H9 (cell line): Measurements from ENCODE around the gene IGSF5. TPM values are rescaled to one million over a fixed set of nuclear protein-coding genes. Genes with fewer than 3 reads are reported as not detected.

Experiments
- DNase-seq: peaks from one replicate; pipeline ENCODE4 v3.0.0-alpha.2; 2017
- H2AFZ ChIP-seq: one replicate; pipeline ENCODE4 v1.6.1; 2013; ENCODE audit warnings: mild to moderate bottlenecking, low read length, control low read depth, moderate library complexity
- H2AK5ac ChIP-seq: 2 replicates; pipeline ENCODE4 v1.6.1; 2013; ENCODE audit warnings: low read length, control low read depth, mixed read lengths; ENCODE audit not compliant: insufficient read length
- H2BK120ac ChIP-seq: one replicate; pipeline ENCODE4 v1.6.1; 2013; ENCODE audit warnings: low read depth, mild to moderate bottlenecking, low read length, control low read depth, inconsistent platforms; ENCODE audit not compliant: poor library complexity, severe bottlenecking
- H2BK12ac ChIP-seq: 2 replicates; pipeline ENCODE4 v1.6.1; 2013; ENCODE audit warnings: low read length, control low read depth, mixed read lengths, low read depth; ENCODE audit not compliant: insufficient read length
- H2BK15ac ChIP-seq: 2 replicates; pipeline ENCODE4 v1.6.1; 2013; ENCODE audit warnings: low read depth, low read length, control low read depth
- H2BK20ac ChIP-seq: one replicate; pipeline ENCODE4 v1.6.1; 2013; ENCODE audit warnings: low read depth, mild to moderate bottlenecking, low read length, control low read depth, inconsistent platforms; ENCODE audit not compliant: poor library complexity, severe bottlenecking
- H2BK5ac ChIP-seq: 2 replicates; pipeline ENCODE4 v1.6.1; 2013; ENCODE audit warnings: low read length, control low read depth, mixed read lengths; ENCODE audit not compliant: insufficient read length
- H3K14ac ChIP-seq: 2 replicates; pipeline ENCODE4 v1.6.1; 2013; ENCODE audit warnings: low read length, control low read depth; ENCODE audit not compliant: insufficient read depth
- H3K18ac ChIP-seq: 2 replicates; pipeline ENCODE4 v1.6.1; 2013; ENCODE audit warnings: low read depth, mild to moderate bottlenecking, mixed read lengths, low read length, control low read depth; ENCODE audit not compliant: insufficient read length
- H3K23ac ChIP-seq: 2 replicates; pipeline ENCODE4 v1.6.1; 2013; ENCODE audit warnings: low read length, control low read depth, mixed read lengths, low read depth; ENCODE audit not compliant: insufficient read length
- H3K23me2 ChIP-seq: 2 replicates; pipeline ENCODE4 v1.6.1; 2013; ENCODE audit warnings: low read depth, mild to moderate bottlenecking, mixed read lengths, low read length, control low read depth; ENCODE audit not compliant: insufficient read length, poor library complexity, severe bottlenecking
- H3K27ac ChIP-seq: 2 replicates; pipeline ENCODE4 v1.5.1; 2013; ENCODE audit warnings: low read length, control low read depth, mixed read lengths, low read depth; ENCODE audit not compliant: insufficient read length
- H3K27me3 ChIP-seq: 2 replicates; pipeline ENCODE4 v1.6.1; 2013; ENCODE audit warnings: low read length, control low read depth, inconsistent platforms; ENCODE audit not compliant: insufficient read depth
- H3K4ac ChIP-seq: 2 replicates; pipeline ENCODE4 v1.6.1; 2013; ENCODE audit warnings: low read depth, mild to moderate bottlenecking, control low read depth, inconsistent platforms, low read length, moderate library complexity
- H3K4me1 ChIP-seq: 2 replicates; pipeline ENCODE4 v1.6.1; 2013; ENCODE audit warnings: low read length, control low read depth, inconsistent platforms; ENCODE audit not compliant: insufficient read depth
- H3K4me2 ChIP-seq: 2 replicates; pipeline ENCODE4 v1.6.1; 2013; ENCODE audit warnings: low read length, control low read depth, mixed read lengths; ENCODE audit not compliant: insufficient read length, insufficient read depth
- H3K56ac ChIP-seq: 2 replicates; pipeline ENCODE4 v1.6.1; 2013; ENCODE audit warnings: low read depth, mild to moderate bottlenecking, mixed read lengths, low read length, control low read depth; ENCODE audit not compliant: insufficient read length
- H3K79me1 ChIP-seq: 2 replicates; pipeline ENCODE4 v1.6.1; 2013; ENCODE audit warnings: low read depth, mild to moderate bottlenecking, moderate library complexity, low read length, control low read depth, inconsistent platforms; ENCODE audit not compliant: insufficient read depth, poor library complexity, severe bottlenecking
- H3K79me2 ChIP-seq: 2 replicates; pipeline ENCODE4 v1.6.1; 2013; ENCODE audit warnings: low read length, control low read depth, inconsistent platforms; ENCODE audit not compliant: insufficient read depth
- H3K9ac ChIP-seq: 2 replicates; pipeline ENCODE4 v1.6.1; 2013; ENCODE audit warnings: low read length, control low read depth, mixed read lengths; ENCODE audit not compliant: insufficient read length; ENCODE audit errors: extremely low read depth
- H3K9me3 ChIP-seq: one replicate; pipeline ENCODE4 v1.6.1; 2013; ENCODE audit warnings: low read depth, low read length, inconsistent platforms; ENCODE audit not compliant: control insufficient read depth
- H3T11ph ChIP-seq: one replicate; pipeline ENCODE4 v1.6.1; 2013; ENCODE audit warnings: mild to moderate bottlenecking, low read length, control low read depth, inconsistent platforms
- H4K20me1 ChIP-seq: one replicate; pipeline ENCODE4 v1.6.1; 2013; ENCODE audit not compliant: control insufficient read depth, insufficient read length, insufficient read depth
- H4K5ac ChIP-seq: 2 replicates; pipeline ENCODE4 v1.6.1; 2013; ENCODE audit warnings: low read depth, mild to moderate bottlenecking, mixed read lengths, low read length, control low read depth; ENCODE audit not compliant: insufficient read length
- H4K8ac ChIP-seq: replicated peaks from 2 replicates; pipeline ENCODE4 v1.6.1; 2013; ENCODE audit warnings: low read length, control low read depth, mixed read lengths, low read depth; ENCODE audit not compliant: insufficient read length
- H4K91ac ChIP-seq: 2 replicates; pipeline ENCODE4 v1.6.1; 2013; ENCODE audit warnings: low read depth, mild to moderate bottlenecking, moderate library complexity, mixed read lengths, low read length, control low read depth; ENCODE audit not compliant: insufficient read length
- H3K27ac Mint-ChIP-seq, 3 experiments: 2 replicates in 2 of 3; 3 replicates in 1 of 3; pipeline ENCODE4 v1.8.0; 2020 to 2021; ENCODE audit warnings: mixed read lengths in 3 of 3, mild to moderate bottlenecking in 1 of 3, moderate library complexity in 1 of 3
- H3K27me3 Mint-ChIP-seq: 2 replicates; pipeline ENCODE4 v1.8.0; 2021; ENCODE audit warnings: low read depth, mild to moderate bottlenecking, moderate library complexity, mixed read lengths
- H3K36me3 Mint-ChIP-seq, 3 experiments: 2 replicates in 2 of 3; 3 replicates in 1 of 3; pipeline ENCODE4 v1.8.0; 2020 to 2021; ENCODE audit warnings: low read depth in 3 of 3, mixed read lengths in 3 of 3; ENCODE audit not compliant: insufficient read depth in 1 of 3
- H3K4me1 Mint-ChIP-seq, 2 experiments: 2 replicates each; pipeline ENCODE4 v1.8.0; 2020; ENCODE audit warnings: mixed read lengths in 2 of 2
- H3K4me3 Mint-ChIP-seq, 2 experiments: 2 replicates in 1 of 2; 3 replicates in 1 of 2; pipeline ENCODE4 v1.8.0; 2020 to 2021; ENCODE audit warnings: mild to moderate bottlenecking in 2 of 2, mixed read lengths in 2 of 2, moderate library complexity in 1 of 2
- H3K9me3 Mint-ChIP-seq, 2 experiments: 2 replicates in 1 of 2; 3 replicates in 1 of 2; pipeline ENCODE4 v1.8.0; 2020; ENCODE audit warnings: mild to moderate bottlenecking in 2 of 2, mixed read lengths in 2 of 2, moderate library complexity in 1 of 2
- CTCF ChIP-seq: fragments of 200-600 bp; sonication (generic); conservative IDR thresholded peaks from 3 replicates; pipeline ENCODE4 v1.8.0; 2021; ENCODE audit warnings: antibody characterized with exemption, mild to moderate bottlenecking
- WGBS: extraction: QIAGEN DNeasy Blood & Tissue Kit; methylation state at CpG from one replicate; pipeline ENCODE4 v1.1.7; 2013; ENCODE audit warnings: missing lambda C conversion rate, low lambda C conversion rate, mixed read lengths; ENCODE audit not compliant: insufficient read length; ENCODE audit errors: extremely low coverage; 5-methylcytosine and 5-hydroxymethylcytosine counted together
- total RNA-seq: library from RNA; stranded (reverse); gene quantifications from 2 replicates; pipeline ENCODE4 v1.2.1, GENCODE V29; 2021

The IGSF5 gene
- total RNA-seq, 1 experiment from 2014 or later: 2.1 TPM

- H4K20me1 ChIP-seq: no peaks in the 10 kb centered on the region
- no peak for TF ChIP-seq CTCF
- no peak overlapping the region for H3K9ac ChIP-seq
- H3K23ac ChIP-seq: no peak overlapping the region
- H3K27me3 ChIP-seq: no peaks in the 10 kb centered on the region
- no peaks in the 10 kb centered on the region for H3K79me1 ChIP-seq
- H2BK120ac ChIP-seq: no peak overlapping the region
- H3K4me1 ChIP-seq: no peaks in the 10 kb centered on the region
- Mint-ChIP-seq H3K27ac (no peak overlapping the region), H3K4me1 (no peaks in the 10 kb centered on the region), H3K36me3 (no peaks in the 10 kb centered on the region; a peak in 1 of 7 replicates), H3K27me3 (no peaks in the 10 kb centered on the region), H3K4me3 (no peak overlapping the region), H3K9me3 (peaks cover 4 to 10% of the 10 kb centered on the region in 2 experiments)
- H2AK5ac ChIP-seq: no peak overlapping the region
- H2AFZ ChIP-seq: no peak overlapping the region
- no peak overlapping the region for H3K18ac ChIP-seq
- no peaks in the 10 kb centered on the region for H3K79me2 ChIP-seq
- H2BK15ac ChIP-seq: no peak overlapping the region
- no peak overlapping the region for H2BK12ac ChIP-seq
- H3K14ac ChIP-seq: no peak overlapping the region
- no peak overlapping the region for H3K4ac ChIP-seq
- no peak overlapping the region for H2BK20ac ChIP-seq
- no peaks in the 10 kb centered on the region for H3K23me2 ChIP-seq
- no peak for DNase-seq
- no peak overlapping the region for H3K56ac ChIP-seq
- H2BK5ac ChIP-seq: no peak overlapping the region
- H4K91ac ChIP-seq: no peak overlapping the region
- no peak overlapping the region for H3K4me2 ChIP-seq
- H3T11ph ChIP-seq: no peak overlapping the region
- H3K27ac ChIP-seq: no peak overlapping the region
- no peak overlapping the region for H4K8ac ChIP-seq
- H4K5ac ChIP-seq: no peak overlapping the region
- no CpG with 5 or more reads among the region's 1 CpG for WGBS
- H3K9me3 ChIP-seq: no peaks in the 10 kb centered on the region
Observed at GRCh38 chr21:39825250-39825649, 80.3 kb downstream of the IGSF5 start.
